ENCODE results near the gene DOC2B. TPM values are rescaled to one million over a fixed set of nuclear protein-coding genes. Genes with fewer than 3 reads are reported as not detected.

Gene DOC2B
- total and polyA plus RNA-seq, 11 donors, result 1.7 to 13.0 (median 5.8) TPM

DNA sequence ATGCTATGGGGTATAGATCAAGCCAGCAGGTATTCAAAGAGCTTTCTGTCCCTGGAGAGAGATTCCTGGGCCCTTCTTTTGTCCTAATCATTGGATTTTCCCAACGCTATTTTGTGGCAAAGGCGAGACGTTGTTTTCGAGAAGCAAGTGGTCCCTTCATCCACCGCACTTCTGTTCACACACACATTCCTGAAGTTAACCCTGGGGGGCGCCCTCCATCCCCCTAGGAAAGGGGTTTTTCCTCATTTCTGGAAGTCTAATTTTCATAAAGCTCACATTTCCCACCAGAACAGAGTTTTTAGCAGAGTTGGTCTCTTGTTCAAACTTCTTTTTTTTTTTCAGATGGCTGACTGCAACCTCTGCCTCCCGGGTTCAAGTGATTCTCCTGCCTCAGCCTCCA is 32.2 kb downstream of the DOC2B start:
- Histone ChIP-seq H3K27ac (no peak overlapping the region), H3K4me1 (peaks cover 0 to 2% (median 0%) of the 10 kb centered on the region in 12 donors), H3K27me3 (peaks cover 0 to 4% (median 0%) of the 10 kb centered on the region in 9 donors), H3K9me3 (no peaks in the 10 kb centered on the region), H3K36me3 (peaks cover 0 to 8% (median 0%) of the 10 kb centered on the region in 9 donors), H3K4me3 (no peak overlapping the region)
- TF ChIP-seq POLR2A (IDR thresholded peaks at IDR 0.05), result no peak
- TF ChIP-seq, protein P1, sequence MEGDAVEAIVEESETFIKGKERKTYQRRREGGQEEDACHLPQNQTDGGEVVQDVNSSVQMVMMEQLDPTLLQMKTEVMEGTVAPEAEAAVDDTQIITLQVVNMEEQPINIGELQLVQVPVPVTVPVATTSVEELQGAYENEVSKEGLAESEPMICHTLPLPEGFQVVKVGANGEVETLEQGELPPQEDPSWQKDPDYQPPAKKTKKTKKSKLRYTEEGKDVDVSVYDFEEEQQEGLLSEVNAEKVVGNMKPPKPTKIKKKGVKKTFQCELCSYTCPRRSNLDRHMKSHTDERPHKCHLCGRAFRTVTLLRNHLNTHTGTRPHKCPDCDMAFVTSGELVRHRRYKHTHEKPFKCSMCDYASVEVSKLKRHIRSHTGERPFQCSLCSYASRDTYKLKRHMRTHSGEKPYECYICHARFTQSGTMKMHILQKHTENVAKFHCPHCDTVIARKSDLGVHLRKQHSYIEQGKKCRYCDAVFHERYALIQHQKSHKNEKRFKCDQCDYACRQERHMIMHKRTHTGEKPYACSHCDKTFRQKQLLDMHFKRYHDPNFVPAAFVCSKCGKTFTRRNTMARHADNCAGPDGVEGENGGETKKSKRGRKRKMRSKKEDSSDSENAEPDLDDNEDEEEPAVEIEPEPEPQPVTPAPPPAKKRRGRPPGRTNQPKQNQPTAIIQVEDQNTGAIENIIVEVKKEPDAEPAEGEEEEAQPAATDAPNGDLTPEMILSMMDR (IDR thresholded peaks at IDR 0.05), result no peak
- DNase-seq (peak in 3 of 5 donors; percentile 2 to 13 (median 4)), ATAC-seq (no peak)
- intact Hi-C loops (cut with DNase I), result loop anchor here in 3 of 10 donors (5.0 kb wide), 3 partner anchors 158 to 243 kb away; no protein-coding TSS in a partner anchor
- 84 to 91% (median 88%) methylated on average over 7 of the region's 7 CpGs for WGBS, 4 donors

DNA sequence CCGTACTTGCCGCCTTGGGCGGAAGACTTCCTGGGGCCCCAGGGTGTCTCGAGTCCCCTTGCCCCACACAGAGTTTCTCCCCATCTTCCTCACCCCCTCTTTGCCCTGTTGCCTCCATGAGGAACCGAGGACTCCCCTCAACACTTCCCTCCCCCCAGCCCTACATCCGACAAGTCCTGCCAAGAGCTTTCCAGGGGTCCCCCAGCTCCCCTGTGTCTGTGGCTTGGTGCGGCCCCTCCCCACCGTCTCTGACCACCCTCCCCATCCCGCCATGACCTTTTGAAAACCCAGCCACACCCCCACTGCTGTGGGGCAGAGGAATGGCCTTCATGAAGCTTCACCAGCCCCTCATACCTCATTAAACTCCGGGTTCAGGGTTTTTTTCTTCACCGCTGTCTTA is 32.7 kb downstream of the DOC2B start:
- Histone ChIP-seq H3K4me1 (peaks cover 0 to 3% (median under 1%) of the 10 kb centered on the region in 12 donors), H3K36me3 (peaks cover 0 to 8% (median 0%) of the 10 kb centered on the region in 9 donors), H3K27me3 (peaks cover 0 to 4% (median 0%) of the 10 kb centered on the region in 9 donors), H3K27ac (no peak overlapping the region), H3K4me3 (no peak overlapping the region), H3K9me3 (no peaks in the 10 kb centered on the region)
- TF ChIP-seq POLR2A (IDR thresholded peaks at IDR 0.05), result no peak
- TF ChIP-seq, protein P1 (IDR thresholded peaks at IDR 0.05), result no peak
- ATAC-seq, result no peak
- peak in 4 of 5 donors; percentile 1 to 10 (median 5) for DNase-seq
- intact Hi-C loops (cut with DNase I), result loop anchor here in 3 of 10 donors (5.0 kb wide), 3 partner anchors 159 to 244 kb away; no protein-coding TSS in a partner anchor
- WGBS, 4 donors, result 81 to 90% (median 85%) methylated on average over 10 to 11 of the region's 11 CpGs

- TF ChIP-seq, protein P1 (IDR thresholded peaks at IDR 0.05), result no peak
- TF ChIP-seq POLR2A (IDR thresholded peaks at IDR 0.05), result no peak
- Histone ChIP-seq H3K9me3 (no peaks in the 10 kb centered on the region), H3K4me3 (no peak overlapping the region), H3K36me3 (peaks cover 0 to 8% (median 0%) of the 10 kb centered on the region in 9 donors), H3K4me1 (peaks cover 0 to 7% (median 1%) of the 10 kb centered on the region in 12 donors), H3K27me3 (peaks cover 0 to under 1% (median 0%) of the 10 kb centered on the region in 9 donors), H3K27ac (no peak overlapping the region)
- WGBS, 4 donors, result 91 to 95% (median 92%) methylated on average over 17 of the region's 17 CpGs
- DNase-seq (peak in 3 of 5 donors; percentile 3 to 42 (median 12)), ATAC-seq (no peak)
- intact Hi-C loops (cut with DNase I), result loop anchor here in 3 of 10 donors (5.0 kb wide), 3 partner anchors 159 to 244 kb away; no protein-coding TSS in a partner anchor
Observed at GRCh38 chr17:147796-148740, 33.4 kb downstream of the DOC2B start.

Data from heart left ventricle (tissue), 16 donors.